NT2/D1 (cell line): ENCODE measurements around the gene RERG.

ENCODE experiments used
- DNase-seq: peaks from one replicate; pipeline ENCODE4 v3.0.0-alpha.2; 2011; ENCODE audit warnings: low read depth, low spot score
- H3K27me3 ChIP-seq: 2 replicates; pipeline ENCODE4 v1.6.0; 2011; ENCODE audit warnings: mild to moderate bottlenecking; ENCODE audit not compliant: insufficient read length, insufficient read depth
- H3K36me3 ChIP-seq: 2 replicates; pipeline ENCODE4 v1.6.1; 2011; ENCODE audit warnings: mild to moderate bottlenecking, low read length, mixed read lengths; ENCODE audit not compliant: insufficient read depth, insufficient read length
- H3K4me1 ChIP-seq: 2 replicates; pipeline ENCODE4 v1.5.1; 2011; ENCODE audit not compliant: insufficient read depth, insufficient read length
- H3K4me3 ChIP-seq: 2 replicates; pipeline ENCODE4 v1.5.1; 2011; ENCODE audit warnings: low read depth; ENCODE audit not compliant: insufficient read length
- H3K9ac ChIP-seq: 2 replicates; pipeline ENCODE4 v1.6.0; 2011; ENCODE audit warnings: low read depth; ENCODE audit not compliant: insufficient read length
- H3K9me3 ChIP-seq: 2 replicates; pipeline ENCODE4 v1.5.1; 2011; ENCODE audit warnings: mild to moderate bottlenecking, low read length; ENCODE audit not compliant: insufficient read depth
- SUZ12 ChIP-seq: IDR thresholded peaks from 2 replicates; pipeline ENCODE4 v1.6.1; 2011; ENCODE audit not compliant: insufficient read length, insufficient read depth; ENCODE audit errors: extremely low read depth
- YY1 ChIP-seq: IDR thresholded peaks from 2 replicates; pipeline ENCODE4 v1.6.1; 2011; ENCODE audit not compliant: insufficient read length, insufficient read depth
- ZNF274 ChIP-seq: IDR thresholded peaks from 2 replicates; pipeline ENCODE4 v1.6.1; 2011; ENCODE audit warnings: mild to moderate bottlenecking, low read depth, low read length

Gene RERG

DNA sequence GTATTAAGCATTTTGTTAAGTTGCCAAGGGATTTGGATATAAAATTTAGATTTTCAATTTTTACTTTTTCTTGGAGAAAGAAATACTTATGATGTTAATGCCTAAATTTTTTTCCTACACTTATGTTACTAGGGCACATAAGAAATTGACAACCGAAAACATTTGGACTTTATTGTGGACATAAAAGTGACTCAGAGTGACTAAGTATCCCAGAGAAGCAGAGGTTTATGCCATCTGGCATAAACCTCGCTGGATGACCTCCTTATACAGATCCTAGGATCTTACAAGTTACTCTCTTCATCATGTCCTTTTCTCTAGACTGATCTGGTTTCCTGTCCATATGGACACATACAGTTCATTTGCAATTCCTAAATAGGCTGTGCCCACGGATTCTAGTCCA, 89.8 kb downstream of the RERG start:
- no peak for DNase-seq
- H3K4me3 ChIP-seq: no peak overlapping the region
- no peaks in the 10 kb centered on the region for H3K4me1 ChIP-seq

GRCh38 chr12:15130541-15130940, 90.7 kb downstream of the RERG start:
- no peaks in the 10 kb centered on the region for H3K4me1 ChIP-seq
- no peaks in the 10 kb centered on the region for H3K36me3 ChIP-seq
- TF ChIP-seq ZNF274 (no peak), SUZ12 (no peak), YY1 (no peak)
- H3K9me3 ChIP-seq: no peaks in the 10 kb centered on the region
- no peaks in the 10 kb centered on the region for H3K27me3 ChIP-seq
- DNase-seq: no peak
- no peak overlapping the region for H3K9ac ChIP-seq
- no peak overlapping the region for H3K4me3 ChIP-seq

More for the DNA sequence above, 89.8 kb downstream of the RERG start:
- H3K36me3 ChIP-seq: no peaks in the 10 kb centered on the region
- TF ChIP-seq SUZ12: no peak
- TF ChIP-seq YY1: no peak
- no peak for TF ChIP-seq ZNF274
- no peak overlapping the region for H3K9ac ChIP-seq
- no peaks in the 10 kb centered on the region for H3K27me3 ChIP-seq
- H3K9me3 ChIP-seq: no peaks in the 10 kb centered on the region

DNA sequence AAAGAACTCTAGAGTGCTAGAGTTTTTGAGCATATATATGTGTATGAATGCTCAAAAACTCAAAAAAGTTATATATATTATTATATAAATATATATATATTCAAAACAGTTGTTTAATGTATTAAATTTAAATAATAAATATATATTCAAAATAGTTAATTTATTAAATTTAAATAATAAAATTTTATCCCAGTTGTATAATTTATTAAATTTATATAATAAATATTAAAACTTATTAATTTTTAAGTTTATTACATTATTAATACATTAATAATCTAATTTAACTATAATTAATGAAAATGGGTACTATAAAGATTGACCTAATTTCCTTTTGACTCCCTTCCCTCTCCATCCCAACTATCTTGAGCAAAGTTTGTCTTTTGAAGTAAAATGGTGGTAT, 97.8 kb downstream of the RERG start:
- TF ChIP-seq SUZ12 (no peak), YY1 (no peak), ZNF274 (no peak)
- H3K36me3 ChIP-seq: no peaks in the 10 kb centered on the region
- H3K9ac ChIP-seq: no peak overlapping the region
- H3K4me3 ChIP-seq: no peak overlapping the region
- H3K27me3 ChIP-seq: no peaks in the 10 kb centered on the region
- DNase-seq: no peak
- H3K9me3 ChIP-seq: no peaks in the 10 kb centered on the region
- no peaks in the 10 kb centered on the region for H3K4me1 ChIP-seq

GRCh38 chr12:15122344-15122743, 98.9 kb downstream of the RERG start:
- no peaks in the 10 kb centered on the region for H3K36me3 ChIP-seq
- H3K4me3 ChIP-seq: no peak overlapping the region
- no peaks in the 10 kb centered on the region for H3K27me3 ChIP-seq
- no peak overlapping the region for H3K9ac ChIP-seq
- TF ChIP-seq YY1 (no peak), SUZ12 (no peak), ZNF274 (no peak)
- no peaks in the 10 kb centered on the region for H3K4me1 ChIP-seq
- H3K9me3 ChIP-seq: no peaks in the 10 kb centered on the region
- DNase-seq: no peak

DNA sequence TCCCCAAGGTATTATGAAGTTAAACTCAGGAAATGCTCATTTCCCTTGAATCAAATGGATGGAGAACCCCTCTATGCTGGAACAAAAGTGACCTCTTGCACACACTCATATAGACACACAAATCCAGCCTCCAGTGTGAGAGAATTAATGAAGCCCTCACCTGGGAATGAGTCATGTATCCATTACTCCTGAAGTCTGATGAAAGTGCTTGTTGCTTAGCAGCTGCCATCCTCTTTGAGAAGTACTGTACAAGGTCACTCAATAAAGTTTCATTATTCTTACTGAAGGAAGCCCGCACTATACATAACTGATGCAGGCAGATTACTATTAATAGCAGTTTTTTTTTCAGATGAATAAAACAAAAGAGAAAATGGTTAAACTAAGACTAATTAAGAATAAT, 102.3 kb downstream of the RERG start:
- H3K9me3 ChIP-seq: no peaks in the 10 kb centered on the region
- no peaks in the 10 kb centered on the region for H3K36me3 ChIP-seq
- H3K9ac ChIP-seq: no peak overlapping the region
- no peak for TF ChIP-seq SUZ12
- TF ChIP-seq ZNF274: no peak
- TF ChIP-seq YY1: no peak
- no peak overlapping the region for H3K4me3 ChIP-seq
- H3K4me1 ChIP-seq: no peaks in the 10 kb centered on the region
- DNase-seq: no peak
- H3K27me3 ChIP-seq: no peaks in the 10 kb centered on the region

DNA sequence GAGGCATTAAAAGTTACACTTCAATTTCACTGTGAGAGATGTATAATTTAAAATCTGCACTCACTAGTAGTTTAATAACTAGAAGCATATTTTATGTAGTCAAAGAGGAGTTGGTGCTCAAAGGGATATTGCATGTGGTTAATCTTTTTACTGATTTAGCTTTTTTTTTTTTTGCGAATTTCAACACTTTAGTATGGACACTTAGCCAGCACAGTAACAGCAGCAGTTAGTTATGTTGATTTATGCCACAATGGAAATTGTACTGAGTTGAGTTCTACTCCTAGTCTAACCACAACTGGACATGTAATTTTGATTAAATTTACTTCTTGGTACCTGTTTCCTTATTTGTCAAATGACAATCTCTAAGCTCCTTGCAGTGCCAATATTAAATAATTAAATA, 104.2 kb downstream of the RERG start:
- Histone ChIP-seq H3K4me3 (no peak overlapping the region), H3K9ac (no peak overlapping the region), H3K36me3 (no peaks in the 10 kb centered on the region), H3K4me1 (no peaks in the 10 kb centered on the region), H3K27me3 (no peaks in the 10 kb centered on the region), H3K9me3 (no peaks in the 10 kb centered on the region)
- no peak for DNase-seq
- TF ChIP-seq YY1 (no peak), ZNF274 (no peak), SUZ12 (no peak)

GRCh38 chr12:15116086-15116485, 105.1 kb downstream of the RERG start:
- H3K36me3 ChIP-seq: no peaks in the 10 kb centered on the region
- H3K4me3 ChIP-seq: no peak overlapping the region
- no peak for TF ChIP-seq ZNF274
- TF ChIP-seq SUZ12: no peak
- no peak for TF ChIP-seq YY1
- H3K9me3 ChIP-seq: no peaks in the 10 kb centered on the region
- H3K9ac ChIP-seq: no peak overlapping the region
- H3K4me1 ChIP-seq: no peaks in the 10 kb centered on the region
- H3K27me3 ChIP-seq: no peaks in the 10 kb centered on the region
- no peak for DNase-seq

DNA sequence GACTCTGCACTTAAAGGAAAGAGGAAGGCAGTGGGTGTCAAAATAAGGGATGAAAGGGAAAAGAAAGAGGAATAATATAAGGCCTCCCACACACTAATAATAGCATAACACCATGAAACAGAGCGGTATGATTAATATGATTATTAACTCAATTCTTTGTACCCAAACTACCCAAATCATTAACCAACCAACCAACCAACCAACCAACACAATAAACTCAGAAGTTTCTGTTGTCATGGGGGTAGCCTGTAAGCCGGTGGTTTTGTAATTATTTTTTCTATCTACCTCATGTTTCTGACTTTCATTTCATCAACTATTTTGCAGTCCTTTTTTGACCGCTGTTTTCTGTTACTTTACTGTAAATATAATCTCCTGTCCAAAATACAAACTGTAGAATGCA, 105.8 kb downstream of the RERG start:
- no peaks in the 10 kb centered on the region for H3K27me3 ChIP-seq
- no peaks in the 10 kb centered on the region for H3K9me3 ChIP-seq
- DNase-seq: no peak
- H3K36me3 ChIP-seq: no peaks in the 10 kb centered on the region
- TF ChIP-seq SUZ12: no peak
- TF ChIP-seq YY1: no peak
- no peak for TF ChIP-seq ZNF274
- H3K9ac ChIP-seq: no peak overlapping the region
- H3K4me3 ChIP-seq: no peak overlapping the region
- no peaks in the 10 kb centered on the region for H3K4me1 ChIP-seq
